Measurements from ENCODE around the gene GCK. TPM values are rescaled to one million over a fixed set of nuclear protein-coding genes. Genes with fewer than 3 reads are reported as not detected.

Gene GCK
- total RNA-seq, 1 donor from 2014 or later = not detected

DNA sequence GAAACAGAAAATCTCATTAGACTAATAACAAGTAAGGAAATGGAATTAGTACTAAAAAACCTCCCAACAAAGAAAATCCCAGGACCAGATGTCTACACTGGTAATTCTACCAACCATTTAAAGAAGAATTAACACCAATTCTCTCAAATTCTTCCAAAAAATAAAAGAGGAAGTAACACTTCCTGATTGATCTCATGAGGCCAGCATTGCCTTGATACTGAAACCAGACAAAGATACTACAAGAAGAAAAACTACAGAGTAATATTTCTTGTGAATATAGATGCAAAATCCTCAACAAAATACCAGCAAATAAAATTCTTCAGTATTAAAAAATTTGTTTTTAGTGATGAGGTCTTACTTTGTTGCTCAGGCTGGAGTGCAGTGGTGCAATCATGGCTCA lies 21.3 kb downstream of the GCK start:
- peaks cover 6% of the 10 kb centered on the region for H3K27me3 Mint-ChIP-seq (ENCODE audit: unreplicated experiment)
- no peaks in the 10 kb centered on the region for H3K36me3 Mint-ChIP-seq (ENCODE audit: low read depth, unreplicated experiment)
- H3K9me3 Mint-ChIP-seq (ENCODE audit: unreplicated experiment) = no peaks in the 10 kb centered on the region
- no peaks in the 10 kb centered on the region for H3K4me1 Mint-ChIP-seq (ENCODE audit: unreplicated experiment)
- TF ChIP-seq, protein P1, sequence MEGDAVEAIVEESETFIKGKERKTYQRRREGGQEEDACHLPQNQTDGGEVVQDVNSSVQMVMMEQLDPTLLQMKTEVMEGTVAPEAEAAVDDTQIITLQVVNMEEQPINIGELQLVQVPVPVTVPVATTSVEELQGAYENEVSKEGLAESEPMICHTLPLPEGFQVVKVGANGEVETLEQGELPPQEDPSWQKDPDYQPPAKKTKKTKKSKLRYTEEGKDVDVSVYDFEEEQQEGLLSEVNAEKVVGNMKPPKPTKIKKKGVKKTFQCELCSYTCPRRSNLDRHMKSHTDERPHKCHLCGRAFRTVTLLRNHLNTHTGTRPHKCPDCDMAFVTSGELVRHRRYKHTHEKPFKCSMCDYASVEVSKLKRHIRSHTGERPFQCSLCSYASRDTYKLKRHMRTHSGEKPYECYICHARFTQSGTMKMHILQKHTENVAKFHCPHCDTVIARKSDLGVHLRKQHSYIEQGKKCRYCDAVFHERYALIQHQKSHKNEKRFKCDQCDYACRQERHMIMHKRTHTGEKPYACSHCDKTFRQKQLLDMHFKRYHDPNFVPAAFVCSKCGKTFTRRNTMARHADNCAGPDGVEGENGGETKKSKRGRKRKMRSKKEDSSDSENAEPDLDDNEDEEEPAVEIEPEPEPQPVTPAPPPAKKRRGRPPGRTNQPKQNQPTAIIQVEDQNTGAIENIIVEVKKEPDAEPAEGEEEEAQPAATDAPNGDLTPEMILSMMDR (IDR thresholded peaks at IDR 0.05; ENCODE audit: unreplicated experiment) = no peak
- H3K27ac Mint-ChIP-seq (ENCODE audit: unreplicated experiment) = no peak overlapping the region
- no peak overlapping the region for H3K4me3 Mint-ChIP-seq (ENCODE audit: unreplicated experiment)
- DNase-seq (ENCODE audit: low spot score) = no peak

DNA sequence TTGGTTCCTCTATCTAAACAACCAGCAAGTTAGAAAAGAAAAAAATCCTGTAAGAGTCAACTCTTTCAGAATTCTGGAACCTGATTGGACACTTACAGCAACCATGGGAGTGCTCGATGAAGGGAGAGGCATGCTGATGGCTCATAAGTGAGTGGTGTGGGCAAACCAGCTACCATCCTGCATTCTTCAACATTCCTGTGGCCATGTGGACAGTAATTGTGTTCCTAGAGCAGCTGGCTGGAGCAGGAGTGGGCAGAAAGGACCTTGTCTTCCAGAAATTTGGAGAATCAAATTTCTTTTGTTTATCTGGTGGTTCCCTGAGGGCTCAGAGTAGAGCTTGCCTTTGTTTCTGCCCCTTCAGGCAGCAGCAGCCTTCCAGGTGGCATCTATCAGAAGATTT lies 25.6 kb downstream of the GCK start:
- H3K4me3 Mint-ChIP-seq (ENCODE audit: unreplicated experiment) = no peak overlapping the region

DNA sequence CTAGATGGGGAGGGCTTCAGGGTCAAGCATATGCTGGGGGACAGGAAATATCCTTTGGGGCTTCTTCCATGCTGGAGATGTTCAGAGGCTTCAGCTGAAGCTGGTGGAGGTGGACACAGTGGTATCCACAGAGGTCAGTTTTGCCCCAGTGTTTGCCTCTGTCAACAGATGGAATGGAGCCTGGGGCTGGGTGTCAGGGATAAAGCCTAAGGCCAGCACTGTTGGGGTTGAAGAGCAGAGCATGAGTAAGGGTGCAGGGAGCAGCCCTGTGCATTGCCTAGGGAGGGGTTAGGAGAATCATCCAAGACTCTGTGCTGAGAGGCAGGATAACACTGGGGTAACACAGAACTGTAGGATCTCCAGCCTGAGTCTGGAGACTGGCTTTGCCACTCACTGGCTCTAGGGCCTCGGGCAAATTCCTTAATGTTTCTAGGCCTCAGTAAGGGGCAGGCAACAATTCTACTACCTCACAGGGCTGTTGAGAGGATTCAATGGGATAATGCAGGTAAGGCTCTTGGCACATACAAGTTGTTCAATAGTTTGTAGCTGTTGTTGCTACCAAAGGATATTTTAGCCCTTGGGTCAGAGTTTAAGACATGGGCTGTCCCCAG lies 26.3 kb downstream of the GCK start:
- Mint-ChIP-seq H3K27me3 (ENCODE audit: unreplicated experiment) (peaks cover 7% of the 10 kb centered on the region), H3K36me3 (ENCODE audit: low read depth, unreplicated experiment) (no peaks in the 10 kb centered on the region), H3K27ac (ENCODE audit: unreplicated experiment) (peak overlapping the region; percentile 64), H3K4me1 (ENCODE audit: unreplicated experiment) (no peaks in the 10 kb centered on the region), H3K4me3 (ENCODE audit: unreplicated experiment) (no peak overlapping the region), H3K9me3 (ENCODE audit: unreplicated experiment) (no peaks in the 10 kb centered on the region)
- TF ChIP-seq, protein P1 (IDR thresholded peaks at IDR 0.05; ENCODE audit: unreplicated experiment) = no peak
- DNase-seq (ENCODE audit: low spot score) = no peak

More for the DNA sequence above, 25.6 kb downstream of the GCK start:
- Mint-ChIP-seq H3K27me3 (ENCODE audit: unreplicated experiment) (peaks cover 7% of the 10 kb centered on the region), H3K4me1 (ENCODE audit: unreplicated experiment) (no peaks in the 10 kb centered on the region), H3K27ac (ENCODE audit: unreplicated experiment) (no peak overlapping the region), H3K36me3 (ENCODE audit: low read depth, unreplicated experiment) (no peaks in the 10 kb centered on the region), H3K9me3 (ENCODE audit: unreplicated experiment) (no peaks in the 10 kb centered on the region)
- TF ChIP-seq, protein P1 (IDR thresholded peaks at IDR 0.05; ENCODE audit: unreplicated experiment) = no peak
- no peak for DNase-seq (ENCODE audit: low spot score)

DNA sequence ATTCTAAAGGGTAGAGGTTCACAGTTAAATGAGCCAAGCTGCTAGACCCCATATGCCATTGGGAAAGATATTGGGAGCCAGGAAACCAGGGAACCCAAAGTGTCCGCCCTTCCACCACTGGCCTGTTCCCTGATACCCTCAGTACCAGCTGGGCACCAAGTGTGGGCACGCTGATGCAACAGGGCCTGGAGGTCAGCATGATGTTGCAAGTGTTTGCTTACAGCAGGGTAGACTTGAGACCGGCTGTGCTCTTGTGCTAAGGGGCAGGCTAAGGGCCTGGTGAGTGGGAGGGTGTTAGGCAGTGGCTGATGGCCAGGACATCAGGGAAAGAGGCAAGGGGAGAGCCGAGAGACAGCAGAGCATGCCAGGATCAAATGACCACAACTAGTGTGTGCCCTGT lies 27.1 kb downstream of the GCK start:
- Mint-ChIP-seq H3K4me3 (ENCODE audit: unreplicated experiment) (no peak overlapping the region), H3K27ac (ENCODE audit: unreplicated experiment) (no peak overlapping the region), H3K36me3 (ENCODE audit: low read depth, unreplicated experiment) (no peaks in the 10 kb centered on the region), H3K9me3 (ENCODE audit: unreplicated experiment) (no peaks in the 10 kb centered on the region), H3K27me3 (ENCODE audit: unreplicated experiment) (peaks cover 9% of the 10 kb centered on the region), H3K4me1 (ENCODE audit: unreplicated experiment) (no peaks in the 10 kb centered on the region)
- no peak for DNase-seq (ENCODE audit: low spot score)
- TF ChIP-seq, protein P1 (IDR thresholded peaks at IDR 0.05; ENCODE audit: unreplicated experiment) = no peak

DNA sequence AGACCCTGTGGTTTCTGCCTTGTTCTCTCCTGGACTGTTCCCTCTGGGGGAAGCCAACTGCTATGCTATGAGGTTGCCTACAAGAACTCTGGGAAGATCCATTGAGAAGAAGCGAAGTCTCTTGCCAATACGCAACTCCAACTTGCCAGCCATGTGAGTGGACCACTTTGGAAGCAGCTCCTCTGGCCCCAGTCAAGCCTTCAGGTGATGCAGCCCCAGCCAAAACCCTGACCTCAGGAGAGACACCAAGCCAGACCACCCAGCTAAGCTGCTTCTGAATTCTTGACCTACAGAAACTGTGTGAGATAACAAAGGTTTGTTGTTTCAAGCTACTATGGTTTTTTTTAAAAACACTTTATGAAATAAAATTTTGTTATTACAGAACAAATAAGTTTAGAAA lies 27.9 kb downstream of the GCK start:
- peaks cover 9% of the 10 kb centered on the region for H3K27me3 Mint-ChIP-seq (ENCODE audit: unreplicated experiment)
- H3K9me3 Mint-ChIP-seq (ENCODE audit: unreplicated experiment) = no peaks in the 10 kb centered on the region
- H3K4me3 Mint-ChIP-seq (ENCODE audit: unreplicated experiment) = no peak overlapping the region
- no peak for DNase-seq (ENCODE audit: low spot score)
- no peaks in the 10 kb centered on the region for H3K36me3 Mint-ChIP-seq (ENCODE audit: low read depth, unreplicated experiment)
- TF ChIP-seq, protein P1 (IDR thresholded peaks at IDR 0.05; ENCODE audit: unreplicated experiment) = no peak
- no peak overlapping the region for H3K27ac Mint-ChIP-seq (ENCODE audit: unreplicated experiment)
- H3K4me1 Mint-ChIP-seq (ENCODE audit: unreplicated experiment) = no peaks in the 10 kb centered on the region

Measured in endothelial cell (in vitro differentiated cells).